HEK293 (cell line): ENCODE results near the gene DPP9.
A peak's percentile ranks its signal among the peaks of the same experiment; 100 is the strongest.

Experiments
- CTCF ChIA-PET: fragments of 350-600 bp; formaldehyde crosslinking; extraction: SDS; loops from one replicate; lab custom pipeline; 2021; ENCODE audit warnings: antibody characterized with exemption; lab: Yijun Ruan, JAX
- POLR2A ChIA-PET: fragments of 300-600 bp; formaldehyde crosslinking; extraction: SDS; loops from one replicate; lab custom pipeline; 2020; ENCODE audit warnings: antibody characterized with exemption, inconsistent platforms; lab: Yijun Ruan, JAX
- H3K27ac ChIP-seq: fragments of 200-500 bp; sonication (Bioruptor generic); 2 replicates; pipeline ENCODE4 v1.5.1; 2014; ENCODE audit warnings: low read depth, low read length, control low read depth, inconsistent platforms; ENCODE audit errors: extremely low read depth
- H3K36me3 ChIP-seq, 2 experiments: fragments of 200-500 bp in 1 of 2; sonication (Bioruptor generic) in 1 of 2; 1 replicate in 1 of 2; 2 replicates in 1 of 2; pipeline ENCODE4 v1.5.1; 2014 to 2017; ENCODE audit warnings: inconsistent platforms in 2 of 2, low read length in 2 of 2; ENCODE audit not compliant: control insufficient read depth in 2 of 2, insufficient read depth in 1 of 2
- H3K4me1 ChIP-seq: fragments of 200-500 bp; sonication (Bioruptor generic); 2 replicates; pipeline ENCODE4 v1.5.1; 2014; ENCODE audit warnings: mild to moderate bottlenecking, low read length, inconsistent platforms; ENCODE audit not compliant: control insufficient read depth, insufficient read depth
- H3K4me3 ChIP-seq: 2 replicates; pipeline ENCODE4 v1.5.1; 2011; ENCODE audit warnings: low read depth, mild to moderate bottlenecking, control low read depth, low read length, moderate library complexity
- H3K9me3 ChIP-seq: fragments of 200-500 bp; sonication (Bioruptor generic); 2 replicates; pipeline ENCODE4 v1.5.1; 2014; ENCODE audit warnings: low read depth, low read length, inconsistent platforms; ENCODE audit not compliant: control insufficient read depth, insufficient read depth
- CTCF ChIP-seq: fragments of 450-650 bp; formaldehyde crosslinking; IDR thresholded peaks from 2 replicates; pipeline ENCODE4 v1.5.1; 2016; ENCODE audit warnings: missing biosample characterization, missing genetic modification characterization
- KLF9 ChIP-seq: fragments of 450-650 bp; formaldehyde crosslinking; IDR thresholded peaks from 2 replicates; pipeline ENCODE4 v1.5.1; 2016; ENCODE audit warnings: missing biosample characterization, missing genetic modification characterization, low read depth
- MEIS1 ChIP-seq: sonication (generic); formaldehyde crosslinking; IDR thresholded peaks from 2 replicates; pipeline ENCODE4 v1.8.1; 2022; ENCODE audit warnings: missing genetic modification reagents, mild to moderate bottlenecking, borderline replicate concordance
- RBAK ChIP-seq: fragments of 450-650 bp; formaldehyde crosslinking; IDR thresholded peaks from 2 replicates; pipeline ENCODE4 v1.5.1; 2016; ENCODE audit warnings: missing biosample characterization, missing genetic modification characterization
- SETDB1 ChIP-seq: IDR thresholded peaks from one replicate; pipeline ENCODE4 v1.6.1; 2017; ENCODE audit warnings: mild to moderate bottlenecking, low read length, moderate library complexity, mixed read lengths; ENCODE audit not compliant: insufficient read length
- ZBTB10 ChIP-seq: fragments of 450-650 bp; formaldehyde crosslinking; IDR thresholded peaks from 2 replicates; pipeline ENCODE4 v1.5.1; 2016; ENCODE audit warnings: missing biosample characterization, missing genetic modification characterization
- ZNF266 ChIP-seq: fragments of 450-650 bp; formaldehyde crosslinking; IDR thresholded peaks from 2 replicates; pipeline ENCODE4 v1.5.1; 2016; ENCODE audit warnings: missing biosample characterization, missing genetic modification characterization, low read depth
- ZNF391 ChIP-seq: fragments of 450-650 bp; formaldehyde crosslinking; IDR thresholded peaks from 2 replicates; pipeline ENCODE4 v1.5.1; 2016; ENCODE audit warnings: low read depth, missing biosample characterization, missing genetic modification characterization, borderline replicate concordance
- ZNF423 ChIP-seq: fragments of 450-650 bp; formaldehyde crosslinking; IDR thresholded peaks from 2 replicates; pipeline ENCODE4 v1.5.1; 2016; ENCODE audit warnings: missing biosample characterization, missing genetic modification characterization
- ZNF426 ChIP-seq: fragments of 450-650 bp; formaldehyde crosslinking; IDR thresholded peaks from 2 replicates; pipeline ENCODE4 v1.5.1; 2017; ENCODE audit warnings: missing biosample characterization, missing genetic modification characterization, mild to moderate bottlenecking, inconsistent platforms, moderate library complexity
- ZNF433 ChIP-seq: fragments of 450-650 bp; formaldehyde crosslinking; IDR thresholded peaks from 2 replicates; pipeline ENCODE4 v1.5.1; 2016; ENCODE audit warnings: missing biosample characterization, missing genetic modification characterization, low read depth
- ZNF76 ChIP-seq: fragments of 450-650 bp; formaldehyde crosslinking; IDR thresholded peaks from 2 replicates; pipeline ENCODE4; 2016; ENCODE audit warnings: low read depth, missing biosample characterization, missing genetic modification characterization, borderline replicate concordance
- ZSCAN30 ChIP-seq: fragments of 450-650 bp; IDR thresholded peaks from 2 replicates; pipeline ENCODE4 v1.5.1; 2018; ENCODE audit warnings: missing biosample characterization, mild to moderate bottlenecking, missing genetic modification characterization, moderate library complexity
- TF ChIP-seq, protein P1 (sequence below): fragments of 450-650 bp; formaldehyde crosslinking; IDR thresholded peaks from 2 replicates; pipeline ENCODE4 v1.5.1; 2016; ENCODE audit warnings: missing biosample characterization, missing genetic modification characterization
- TF ChIP-seq, protein P2 (sequence below): fragments of 450-650 bp; formaldehyde crosslinking; IDR thresholded peaks from 2 replicates; pipeline ENCODE4 v1.5.1; 2016; ENCODE audit warnings: missing biosample characterization, missing genetic modification characterization
- TF ChIP-seq, protein P3 (sequence below): fragments of 450-650 bp; formaldehyde crosslinking; IDR thresholded peaks from 2 replicates; pipeline ENCODE4 v1.5.0; 2017; ENCODE audit warnings: missing biosample characterization, missing genetic modification characterization, borderline replicate concordance
- TF ChIP-seq, protein P4 (sequence below): fragments of 450-650 bp; formaldehyde crosslinking; IDR thresholded peaks from 2 replicates; pipeline ENCODE4 v1.5.1; 2016; ENCODE audit warnings: missing biosample characterization, missing genetic modification characterization

The DPP9 gene

DNA sequence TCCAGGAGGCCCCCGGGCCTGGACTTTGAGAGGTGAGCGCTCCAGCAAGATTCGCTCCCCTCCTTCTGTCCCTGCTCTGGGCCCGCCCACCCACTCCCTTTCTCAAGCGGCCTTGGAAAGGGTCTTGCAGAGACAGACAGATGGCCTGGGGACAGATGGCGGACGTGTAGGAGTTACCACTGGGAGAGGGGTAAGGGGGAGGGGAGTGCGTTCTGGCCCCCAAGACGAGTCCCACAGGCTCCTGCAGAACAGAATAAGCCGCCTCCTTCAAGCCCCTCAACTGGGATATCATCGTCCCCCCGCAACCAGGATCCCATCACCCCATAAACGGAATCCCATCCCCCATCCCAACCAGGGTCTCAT lies 87.9 kb downstream of the DPP9 start:
- no peak overlapping the region; the same call in 1 of the 2 replicates for H3K27ac ChIP-seq
- no peaks in the 10 kb centered on the region for H3K9me3 ChIP-seq
- H3K4me3 ChIP-seq: peak overlapping the region; percentile 35; the same call in 1 of the 2 replicates
- no peaks in the 10 kb centered on the region for H3K36me3 ChIP-seq
- H3K4me1 ChIP-seq: no peaks in the 10 kb centered on the region; the same call in 1 of the 2 replicates
- CTCF ChIA-PET: interaction anchor here (0.6 to 3.3 kb wide), 33 partner anchors 11 to 339 kb away, joined by 3 to 48 read pairs (median 6); partner anchors contain the start of genes FEM1A, PLIN5 and SEMA6B
- POLR2A ChIA-PET: interaction anchor here (0.5 kb wide), 1 partner anchor 28 kb away, joined by 6 read pairs; no protein-coding TSS in a partner anchor
- no peak for TF ChIP-seq ZBTB10 (tag by site-specific recombination)
- no peak for TF ChIP-seq ZNF391 (tag by site-specific recombination)
- no peak for TF ChIP-seq ZNF433 (tag by site-specific recombination)
- no peak for TF ChIP-seq SETDB1
- no peak for TF ChIP-seq KLF9 (tag by site-specific recombination)
- TF ChIP-seq CTCF (tag by site-specific recombination): no peak

- Histone ChIP-seq H3K4me3 (no peak overlapping the region), H3K9me3 (no peaks in the 10 kb centered on the region), H3K27ac (no peak overlapping the region), H3K4me1 (no peaks in the 10 kb centered on the region), H3K36me3 (no peaks in the 10 kb centered on the region)
- ChIA-PET CTCF (interaction anchor here (0.6 to 3.2 kb wide), 28 partner anchors 9 to 366 kb away, joined by 3 to 46 read pairs (median 5); partner anchors contain the start of genes FEM1A, PLIN5 and SEMA6B), POLR2A (interaction anchor here (0.5 to 1.5 kb wide), 7 partner anchors 35 to 368 kb away, joined by 3 read pairs; no protein-coding TSS in a partner anchor)
- TF ChIP-seq ZSCAN30 (tag by site-specific recombination) (no peak), MEIS1 (CRISPR knock-in tag) (0 out of 2 replicates have a peak, but pooled peaks have one; percentile 14), ZNF266 (tag by site-specific recombination) (no peak), ZNF426 (tag by site-specific recombination) (no peak), RBAK (no peak), ZNF423 (tag by site-specific recombination) (no peak), CTCF (tag by site-specific recombination) (peak; percentile 90), ZNF76 (no peak; the same call in 1 of the 2 replicates)
- TF ChIP-seq, protein P1, sequence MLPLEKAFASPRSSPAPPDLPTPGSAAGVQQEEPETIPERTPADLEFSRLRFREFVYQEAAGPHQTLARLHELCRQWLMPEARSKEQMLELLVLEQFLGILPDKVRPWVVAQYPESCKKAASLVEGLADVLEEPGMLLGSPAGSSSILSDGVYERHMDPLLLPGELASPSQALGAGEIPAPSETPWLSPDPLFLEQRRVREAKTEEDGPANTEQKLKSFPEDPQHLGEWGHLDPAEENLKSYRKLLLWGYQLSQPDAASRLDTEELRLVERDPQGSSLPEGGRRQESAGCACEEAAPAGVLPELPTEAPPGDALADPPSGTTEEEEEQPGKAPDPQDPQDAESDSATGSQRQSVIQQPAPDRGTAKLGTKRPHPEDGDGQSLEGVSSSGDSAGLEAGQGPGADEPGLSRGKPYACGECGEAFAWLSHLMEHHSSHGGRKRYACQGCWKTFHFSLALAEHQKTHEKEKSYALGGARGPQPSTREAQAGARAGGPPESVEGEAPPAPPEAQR (tag by site-specific recombination): no peak
- TF ChIP-seq, protein P2, sequence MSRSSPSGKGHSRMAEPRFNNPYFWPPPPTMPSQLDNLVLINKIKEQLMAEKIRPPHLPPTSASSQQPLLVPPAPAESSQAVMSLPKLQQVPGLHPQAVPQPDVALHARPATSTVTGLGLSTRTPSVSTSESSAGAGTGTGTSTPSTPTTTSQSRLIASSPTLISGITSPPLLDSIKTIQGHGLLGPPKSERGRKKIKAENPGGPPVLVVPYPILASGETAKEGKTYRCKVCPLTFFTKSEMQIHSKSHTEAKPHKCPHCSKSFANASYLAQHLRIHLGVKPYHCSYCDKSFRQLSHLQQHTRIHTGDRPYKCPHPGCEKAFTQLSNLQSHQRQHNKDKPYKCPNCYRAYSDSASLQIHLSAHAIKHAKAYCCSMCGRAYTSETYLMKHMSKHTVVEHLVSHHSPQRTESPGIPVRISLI: 0 out of 2 replicates have a peak, but pooled peaks have one; percentile 2
- TF ChIP-seq, protein P3, sequence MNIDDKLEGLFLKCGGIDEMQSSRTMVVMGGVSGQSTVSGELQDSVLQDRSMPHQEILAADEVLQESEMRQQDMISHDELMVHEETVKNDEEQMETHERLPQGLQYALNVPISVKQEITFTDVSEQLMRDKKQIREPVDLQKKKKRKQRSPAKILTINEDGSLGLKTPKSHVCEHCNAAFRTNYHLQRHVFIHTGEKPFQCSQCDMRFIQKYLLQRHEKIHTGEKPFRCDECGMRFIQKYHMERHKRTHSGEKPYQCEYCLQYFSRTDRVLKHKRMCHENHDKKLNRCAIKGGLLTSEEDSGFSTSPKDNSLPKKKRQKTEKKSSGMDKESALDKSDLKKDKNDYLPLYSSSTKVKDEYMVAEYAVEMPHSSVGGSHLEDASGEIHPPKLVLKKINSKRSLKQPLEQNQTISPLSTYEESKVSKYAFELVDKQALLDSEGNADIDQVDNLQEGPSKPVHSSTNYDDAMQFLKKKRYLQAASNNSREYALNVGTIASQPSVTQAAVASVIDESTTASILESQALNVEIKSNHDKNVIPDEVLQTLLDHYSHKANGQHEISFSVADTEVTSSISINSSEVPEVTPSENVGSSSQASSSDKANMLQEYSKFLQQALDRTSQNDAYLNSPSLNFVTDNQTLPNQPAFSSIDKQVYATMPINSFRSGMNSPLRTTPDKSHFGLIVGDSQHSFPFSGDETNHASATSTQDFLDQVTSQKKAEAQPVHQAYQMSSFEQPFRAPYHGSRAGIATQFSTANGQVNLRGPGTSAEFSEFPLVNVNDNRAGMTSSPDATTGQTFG: no peak
- TF ChIP-seq, protein P4, sequence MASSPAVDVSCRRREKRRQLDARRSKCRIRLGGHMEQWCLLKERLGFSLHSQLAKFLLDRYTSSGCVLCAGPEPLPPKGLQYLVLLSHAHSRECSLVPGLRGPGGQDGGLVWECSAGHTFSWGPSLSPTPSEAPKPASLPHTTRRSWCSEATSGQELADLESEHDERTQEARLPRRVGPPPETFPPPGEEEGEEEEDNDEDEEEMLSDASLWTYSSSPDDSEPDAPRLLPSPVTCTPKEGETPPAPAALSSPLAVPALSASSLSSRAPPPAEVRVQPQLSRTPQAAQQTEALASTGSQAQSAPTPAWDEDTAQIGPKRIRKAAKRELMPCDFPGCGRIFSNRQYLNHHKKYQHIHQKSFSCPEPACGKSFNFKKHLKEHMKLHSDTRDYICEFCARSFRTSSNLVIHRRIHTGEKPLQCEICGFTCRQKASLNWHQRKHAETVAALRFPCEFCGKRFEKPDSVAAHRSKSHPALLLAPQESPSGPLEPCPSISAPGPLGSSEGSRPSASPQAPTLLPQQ (tag by site-specific recombination): peak; percentile 40; the same call in 1 of the 2 replicates
These were observed 90.3 kb downstream of the DPP9 start for GRCh38 chr19:4633140-4633967.
